HFF-Myc (cell line): ENCODE results near the gene RBM15B.

Experiments used
- DNase-seq: peaks from one replicate; pipeline ENCODE4 v3.0.0-alpha.2; 2011; ENCODE audit warnings: low read depth; ENCODE audit errors: extremely low read depth
- H3K4me3 ChIP-seq: replicated peaks from 2 replicates; pipeline ENCODE4 v1.5.1; 2011; ENCODE audit warnings: low read depth, mild to moderate bottlenecking, control low read depth, low read length
- TF ChIP-seq, protein P1 (sequence below): IDR thresholded peaks from 2 replicates; pipeline ENCODE4 v1.5.1; 2012; ENCODE audit warnings: mild to moderate bottlenecking, low read depth, low read length, control low read depth; ENCODE audit errors: missing control alignments

RBM15B gene

GRCh38 chr3:51445544-51446280 lies 54.6 kb downstream of the RBM15B start:
- DNase-seq, result no peak
- no peak overlapping the region for H3K4me3 ChIP-seq
- TF ChIP-seq, protein P1, sequence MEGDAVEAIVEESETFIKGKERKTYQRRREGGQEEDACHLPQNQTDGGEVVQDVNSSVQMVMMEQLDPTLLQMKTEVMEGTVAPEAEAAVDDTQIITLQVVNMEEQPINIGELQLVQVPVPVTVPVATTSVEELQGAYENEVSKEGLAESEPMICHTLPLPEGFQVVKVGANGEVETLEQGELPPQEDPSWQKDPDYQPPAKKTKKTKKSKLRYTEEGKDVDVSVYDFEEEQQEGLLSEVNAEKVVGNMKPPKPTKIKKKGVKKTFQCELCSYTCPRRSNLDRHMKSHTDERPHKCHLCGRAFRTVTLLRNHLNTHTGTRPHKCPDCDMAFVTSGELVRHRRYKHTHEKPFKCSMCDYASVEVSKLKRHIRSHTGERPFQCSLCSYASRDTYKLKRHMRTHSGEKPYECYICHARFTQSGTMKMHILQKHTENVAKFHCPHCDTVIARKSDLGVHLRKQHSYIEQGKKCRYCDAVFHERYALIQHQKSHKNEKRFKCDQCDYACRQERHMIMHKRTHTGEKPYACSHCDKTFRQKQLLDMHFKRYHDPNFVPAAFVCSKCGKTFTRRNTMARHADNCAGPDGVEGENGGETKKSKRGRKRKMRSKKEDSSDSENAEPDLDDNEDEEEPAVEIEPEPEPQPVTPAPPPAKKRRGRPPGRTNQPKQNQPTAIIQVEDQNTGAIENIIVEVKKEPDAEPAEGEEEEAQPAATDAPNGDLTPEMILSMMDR, result no peak
